ENCODE measurements around the gene FHAD1. TPM values are rescaled to one million over a fixed set of nuclear protein-coding genes. Genes with fewer than 3 reads are reported as not detected.

Gene FHAD1
- total and polyA plus RNA-seq, 10 of the 15 experiments (the other 5 are each of a cell fraction or from before 2014, with no cell fraction given) = 0.09 to 1.0 (median 0.32) TPM; not detected in 2

DNA sequence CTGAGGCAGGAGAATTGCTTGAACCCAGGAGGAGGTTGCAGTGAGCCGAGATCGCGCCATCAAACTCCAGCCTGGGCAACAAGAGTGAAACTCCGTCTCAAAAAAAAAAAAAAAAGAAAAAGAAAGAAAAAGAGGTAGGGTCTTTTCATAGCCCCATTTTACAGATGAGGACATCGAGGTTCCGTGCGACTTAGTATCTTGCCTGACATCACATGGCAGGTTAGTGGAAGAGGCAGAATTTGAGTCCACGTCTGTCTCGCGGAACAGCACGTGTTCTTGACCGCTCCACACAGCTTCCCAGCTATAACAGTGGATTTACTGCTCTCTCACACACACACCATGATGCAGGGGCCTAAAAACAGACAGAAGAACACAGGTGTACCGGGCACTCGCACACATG lies 192.3 kb downstream of the FHAD1 start (continued):
- TF ChIP-seq WRNIP1 (IDR thresholded peaks at IDR 0.05; ENCODE audit: borderline replicate concordance, low read depth, low read length) = no peak
- TF ChIP-seq GATAD2B (conservative IDR thresholded peaks at IDR 0.05; ENCODE audit: low read depth) = no peak
- TF ChIP-seq, protein P1, sequence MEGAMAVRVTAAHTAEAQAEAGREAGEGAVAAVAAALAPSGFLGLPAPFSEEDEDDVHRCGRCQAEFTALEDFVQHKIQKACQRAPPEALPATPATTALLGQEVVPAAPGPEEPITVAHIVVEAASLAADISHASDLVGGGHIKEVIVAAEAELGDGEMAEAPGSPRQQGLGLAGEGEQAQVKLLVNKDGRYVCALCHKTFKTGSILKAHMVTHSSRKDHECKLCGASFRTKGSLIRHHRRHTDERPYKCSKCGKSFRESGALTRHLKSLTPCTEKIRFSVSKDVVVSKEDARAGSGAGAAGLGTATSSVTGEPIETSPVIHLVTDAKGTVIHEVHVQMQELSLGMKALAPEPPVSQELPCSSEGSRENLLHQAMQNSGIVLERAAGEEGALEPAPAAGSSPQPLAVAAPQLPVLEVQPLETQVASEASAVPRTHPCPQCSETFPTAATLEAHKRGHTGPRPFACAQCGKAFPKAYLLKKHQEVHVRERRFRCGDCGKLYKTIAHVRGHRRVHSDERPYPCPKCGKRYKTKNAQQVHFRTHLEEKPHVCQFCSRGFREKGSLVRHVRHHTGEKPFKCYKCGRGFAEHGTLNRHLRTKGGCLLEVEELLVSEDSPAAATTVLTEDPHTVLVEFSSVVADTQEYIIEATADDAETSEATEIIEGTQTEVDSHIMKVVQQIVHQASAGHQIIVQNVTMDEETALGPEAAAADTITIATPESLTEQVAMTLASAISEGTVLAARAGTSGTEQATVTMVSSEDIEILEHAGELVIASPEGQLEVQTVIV (IDR thresholded peaks at IDR 0.05; ENCODE audit: borderline replicate concordance, partially characterized antibody) = no peak

DNA sequence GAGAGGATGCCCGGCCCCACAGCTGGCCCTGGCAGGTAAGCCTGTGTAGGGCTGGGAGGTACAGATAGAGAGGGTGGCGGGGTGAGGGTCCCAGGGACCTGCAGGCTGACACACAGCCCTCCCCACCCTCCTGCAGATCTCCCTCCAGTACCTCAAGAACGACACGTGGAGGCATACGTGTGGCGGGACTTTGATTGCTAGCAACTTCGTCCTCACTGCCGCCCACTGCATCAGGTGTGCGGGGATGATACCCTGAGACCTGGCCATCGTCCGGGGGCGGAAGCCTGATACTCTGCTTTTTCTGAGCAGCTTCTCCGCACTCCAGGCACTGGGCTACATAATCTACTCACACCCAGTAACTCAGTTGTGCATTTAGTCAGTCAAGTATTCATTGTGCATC lies 193.3 kb downstream of the FHAD1 start:
- ChIA-PET SMC1A (ENCODE audit: uncharacterized antibody, unreplicated experiment) (no interaction called here), CTCF (interaction anchor here (1.6 kb wide), 2 partner anchors 8 to 117 kb away, joined by 4 to 6 read pairs; no protein-coding TSS in a partner anchor), POLR2A (no interaction called here), RAD21 (ENCODE audit: unreplicated experiment) (no interaction called here)
- no peaks in the 10 kb centered on the region for H3K79me2 ChIP-seq (ENCODE audit: control insufficient read depth, insufficient read depth, low read length)
- H3K9ac ChIP-seq (ENCODE audit: control insufficient read depth, insufficient read depth, low read length) = no peak overlapping the region
- in situ Hi-C loops (cut with MboI) (no loop called here), intact Hi-C loops (cut with micrococcal nuclease; ENCODE audit: unreplicated experiment) (no loop called here)
- no peaks in the 10 kb centered on the region for H3K36me3 ChIP-seq (ENCODE audit: control insufficient read depth in 2 of 2, insufficient read depth in 2 of 2, low read length in 1 of 2)
- no peaks in the 10 kb centered on the region for H3K4me1 ChIP-seq (ENCODE audit: control insufficient read depth, insufficient read depth, low read length)
- no peak overlapping the region for H3K27ac ChIP-seq (ENCODE audit: control insufficient read depth, insufficient read depth)
- H4K20me1 ChIP-seq (ENCODE audit: control insufficient read depth, insufficient read depth) = no peaks in the 10 kb centered on the region
- no peak for DNase-seq (ENCODE audit: low read depth, low spot score)
- no TSS peak for BruUV-seq (replicated peaks)
- H3K4me3 ChIP-seq = no peak overlapping the region
- TF ChIP-seq SRF (IDR thresholded peaks at IDR 0.05; ENCODE audit: low read depth in 2 of 2, low read length in 2 of 2) = no peak
- TF ChIP-seq, protein P2, sequence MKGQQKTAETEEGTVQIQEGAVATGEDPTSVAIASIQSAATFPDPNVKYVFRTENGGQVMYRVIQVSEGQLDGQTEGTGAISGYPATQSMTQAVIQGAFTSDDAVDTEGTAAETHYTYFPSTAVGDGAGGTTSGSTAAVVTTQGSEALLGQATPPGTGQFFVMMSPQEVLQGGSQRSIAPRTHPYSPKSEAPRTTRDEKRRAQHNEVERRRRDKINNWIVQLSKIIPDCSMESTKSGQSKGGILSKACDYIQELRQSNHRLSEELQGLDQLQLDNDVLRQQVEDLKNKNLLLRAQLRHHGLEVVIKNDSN (IDR thresholded peaks at IDR 0.05; ENCODE audit: borderline replicate concordance, extremely low read length, insufficient read depth, low read depth, low read length) = no peak
- no peak for TF ChIP-seq BMI1 (IDR thresholded peaks at IDR 0.05; ENCODE audit: borderline replicate concordance)
- no peak for TF ChIP-seq RCOR1 (conservative IDR thresholded peaks at IDR 0.05; ENCODE audit: low read depth, low read length)
- TF ChIP-seq MTA2 (IDR thresholded peaks at IDR 0.05; ENCODE audit: low read depth) = no peak
- TF ChIP-seq RB1 (IDR thresholded peaks at IDR 0.05; ENCODE audit: borderline replicate concordance) = no peak
- TF ChIP-seq NFYB (IDR thresholded peaks at IDR 0.05; ENCODE audit: insufficient read depth, low read depth, low read length) = no peak
- TF ChIP-seq NRF1 (conservative IDR thresholded peaks at IDR 0.05; ENCODE audit: low read depth, low read length) = no peak
- no peak for FAIRE-seq
- no peaks in the 10 kb centered on the region; a peak in 1 of 4 replicates for H3K27me3 ChIP-seq (replicated peaks in 1 of 2; ENCODE audit: control insufficient read depth in 2 of 2, insufficient read depth in 2 of 2, low read length in 1 of 2)
- no peak overlapping the region for H2AFZ ChIP-seq (ENCODE audit: control insufficient read depth, low read depth, low read length)
- no peaks in the 10 kb centered on the region for H3K9me3 ChIP-seq (replicated peaks; ENCODE audit: control insufficient read depth, insufficient read depth, low read length)
- no peak for ATAC-seq
- H3K4me2 ChIP-seq (ENCODE audit: control insufficient read depth, insufficient read depth) = no peak overlapping the region
- whole genome bisulfite sequencing (ENCODE audit: insufficient coverage, insufficient replicate concordance, low lambda C conversion rate, missing lambda C conversion rate) = 68% methylated on average over 11 of the region's 13 CpGs
